WI38 (cell line): ENCODE results near the gene SIT1.

Experiments
- H3K4me3 ChIP-seq: 2 replicates; pipeline ENCODE4 v1.5.1; 2011; ENCODE audit warnings: low read depth, mild to moderate bottlenecking, control low read depth, low read length
- CTCF ChIP-seq: IDR thresholded peaks from 2 replicates; pipeline ENCODE4 v1.5.1; 2012; ENCODE audit warnings: low read depth, mild to moderate bottlenecking, control low read depth, low read length

Gene SIT1

GRCh38 chr9:35691334-35691650 lies 40.6 kb upstream of the SIT1 start:
- no peak for TF ChIP-seq CTCF
- H3K4me3 ChIP-seq, result peak overlapping the region; percentile 100

GRCh38 chr9:35690614-35691333 lies 40.0 kb upstream of the SIT1 start:
- peak overlapping the region; percentile 100 for H3K4me3 ChIP-seq
- TF ChIP-seq CTCF, result no peak

GRCh38 chr9:35690294-35690613 lies 39.5 kb upstream of the SIT1 start:
- no peak for TF ChIP-seq CTCF
- peak overlapping the region; percentile 100 for H3K4me3 ChIP-seq

GRCh38 chr9:35689542-35690293 lies 39.0 kb upstream of the SIT1 start, which contains the start of gene TPM2:
TPM2 (minus strand) TSS chr9:35689925; CDS start chr9:35689817, 108 bp downstream.
- no peak for TF ChIP-seq CTCF
- H3K4me3 ChIP-seq, result peak within 1 kb of the TSS; percentile 100

DNA sequence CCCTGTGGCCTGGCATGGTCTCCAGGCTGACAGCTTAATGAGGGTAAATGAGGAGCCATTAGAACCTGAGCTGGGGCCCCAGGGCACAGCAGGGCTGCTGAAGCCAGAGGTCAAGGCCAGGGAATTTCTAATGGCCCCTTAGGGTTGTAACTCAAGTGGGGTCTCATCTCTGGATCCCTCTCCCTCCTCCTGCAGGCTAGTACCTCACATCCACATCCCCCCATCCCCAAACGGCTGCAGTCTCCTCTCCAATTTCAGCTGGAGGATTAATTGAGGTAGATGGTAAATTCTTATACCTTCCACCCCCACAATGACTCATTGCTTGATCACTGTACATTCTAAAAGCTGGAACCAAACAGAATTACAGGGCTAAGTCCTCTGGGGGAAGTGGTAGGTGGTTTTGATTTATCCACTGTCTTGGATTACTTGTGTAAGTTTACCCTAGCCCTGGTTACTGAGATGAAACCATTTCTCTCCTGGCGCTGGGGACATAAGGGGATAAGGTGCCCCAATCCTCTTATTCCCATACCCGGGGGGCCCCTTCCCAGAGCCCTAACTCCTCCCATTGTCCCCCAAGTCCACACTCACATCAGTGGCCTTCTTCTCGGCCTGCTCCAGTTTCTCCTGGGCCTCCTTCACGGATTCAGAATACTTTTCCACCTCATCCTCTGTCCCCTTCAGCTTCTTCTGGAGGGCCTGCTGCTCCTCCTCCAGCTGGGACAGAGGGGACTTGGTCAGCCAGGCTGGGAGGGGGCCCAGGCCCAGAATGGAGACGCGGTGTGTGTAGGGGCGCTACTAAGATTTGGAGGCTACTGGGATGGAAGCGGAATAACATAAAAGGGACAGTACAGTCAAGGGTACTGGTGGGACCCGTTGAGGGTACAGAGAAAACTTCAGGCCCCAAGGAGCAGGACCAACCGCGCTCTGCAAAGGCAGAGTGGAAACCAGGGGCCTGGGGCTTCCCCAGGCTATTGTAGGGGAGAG lies 38.1 kb upstream of the SIT1 start:
- no peak for TF ChIP-seq CTCF
- H3K4me3 ChIP-seq, result peak overlapping the region; percentile 100

DNA sequence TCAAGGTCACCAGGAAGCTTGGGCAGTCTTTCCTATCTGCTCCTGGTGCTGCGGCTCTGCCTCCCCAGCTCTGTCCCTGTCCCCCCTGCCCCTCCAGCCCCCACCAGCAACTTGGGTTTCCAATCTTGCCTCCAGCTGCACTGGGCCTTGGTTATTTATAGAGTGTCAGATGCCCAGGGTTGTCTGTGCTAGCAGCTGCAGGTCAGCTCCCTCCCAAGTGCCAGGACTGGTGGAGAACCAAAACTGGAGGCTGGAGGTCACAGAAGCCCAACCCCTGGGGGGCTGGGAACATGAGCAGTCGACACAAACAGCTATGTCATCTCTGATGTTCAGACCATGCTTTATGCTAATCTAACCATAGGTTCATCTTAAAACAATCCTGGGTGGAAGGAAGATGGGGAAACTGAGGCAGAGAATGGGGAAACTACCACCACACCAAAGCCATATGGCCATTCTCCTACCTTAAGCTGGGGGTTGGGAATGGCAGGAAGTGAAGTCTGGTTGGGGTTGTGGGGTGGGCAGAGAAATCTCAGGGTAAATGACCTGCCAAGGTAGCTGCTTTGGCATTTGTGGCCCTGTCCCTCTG lies 37.3 kb upstream of the SIT1 start:
- no peak for TF ChIP-seq CTCF
- peak overlapping the region; percentile 100 for H3K4me3 ChIP-seq
